A549 (cell line): ENCODE results near the gene LCNL1. TPM values are rescaled to one million over a fixed set of nuclear protein-coding genes. Genes with fewer than 3 reads are reported as not detected.

ENCODE experiments used
- ATAC-seq, 2 experiments: fragments of 200-7000 bp in 1 of 2; fragments of >200 bp in 1 of 2; cut with Nextera tagmentation in 1 of 2; cut with Tn5 transposase in 1 of 2; 3 replicates each; pipeline versions ENCODE4 v1.8.0 to v1.9.1; 2018 to 2020; ENCODE audit warnings: mild to moderate bottlenecking in 1 of 2, moderate library complexity in 1 of 2
- CTCF ChIA-PET: fragments of 300-600 bp; sonication (Branson Sonifier 250); formaldehyde crosslinking; extraction: SDS; loops from one replicate; lab custom pipeline; 2021; ENCODE audit warnings: antibody characterized with exemption, inconsistent platforms; lab: Yijun Ruan, JAX
- POLR2A ChIA-PET: fragments of 350-600 bp; formaldehyde crosslinking; extraction: SDS; loops from one replicate; lab custom pipeline; 2021; ENCODE audit warnings: antibody characterized with exemption, inconsistent platforms; lab: Yijun Ruan, JAX
- DNase-seq, 2 experiments: peaks; one replicate each; pipeline versions ENCODE4 v3.0.0 to v3.0.0-alpha.2; 2011 to 2016; ENCODE audit warnings: low read depth in 1 of 2, low spot score in 1 of 2
- FAIRE-seq: peaks from 2 replicates; lab custom pipeline; 2011; peaks lifted over from hg19 to GRCh38; lab: Jason Lieb, UNC
- H3K27ac ChIP-seq, 2 experiments: fragments of >200 bp; sonication (Bioruptor Twin); formaldehyde crosslinking; 3 replicates each; pipeline ENCODE4 v1.5.1; 2016 to 2017
- H3K4me1 ChIP-seq: fragments of >200 bp; sonication (Bioruptor Twin); formaldehyde crosslinking; 3 replicates; pipeline ENCODE4 v1.6.1; 2016
- H3K4me2 ChIP-seq: fragments of >200 bp; sonication (Bioruptor Twin); formaldehyde crosslinking; 3 replicates; pipeline ENCODE4 v1.6.1; 2016
- H3K4me3 ChIP-seq: fragments of >200 bp; sonication (Bioruptor Twin); formaldehyde crosslinking; 3 replicates; pipeline ENCODE4 v1.5.1; 2016
- H3K9me3 ChIP-seq: fragments of >200 bp; sonication (Bioruptor Twin); formaldehyde crosslinking; 3 replicates; pipeline ENCODE4 v1.6.1; 2016
- CBX2 ChIP-seq: fragments of 200-600 bp; sonication (generic); IDR thresholded peaks from 2 replicates; pipeline ENCODE4 v1.6.1; 2016; ENCODE audit warnings: low read depth, mild to moderate bottlenecking, borderline replicate concordance
- CBX8 ChIP-seq: fragments of 200-600 bp; sonication (generic); IDR thresholded peaks from 2 replicates; pipeline ENCODE4 v1.6.1; 2016
- EP300 ChIP-seq, 2 experiments: fragments of >200 bp; sonication (Bioruptor Twin); formaldehyde crosslinking; IDR thresholded peaks; 2 replicates in 1 of 2; 3 replicates in 1 of 2; pipeline ENCODE4 v1.6.1; 2016 to 2017
- FOSL2 ChIP-seq, 2 experiments: fragments of 450-650 bp in 1 of 2; fragments of >200 bp in 1 of 2; sonication (Bioruptor Twin) in 1 of 2; formaldehyde crosslinking; IDR thresholded peaks; 2 replicates each; pipeline versions ENCODE4 v1.5.0 to v1.6.1; 2016 to 2020; ENCODE audit warnings: mild to moderate bottlenecking in 1 of 2, moderate library complexity in 1 of 2
- FOXS1 ChIP-seq: fragments of 250-450 bp; sonication (Bioruptor Pico); IDR thresholded peaks from 2 replicates; pipeline ENCODE4 v1.5.0; 2020; ENCODE audit warnings: mild to moderate bottlenecking, moderate library complexity
- HES2 ChIP-seq: fragments of >200 bp; sonication (Bioruptor Twin); formaldehyde crosslinking; IDR thresholded peaks from 2 replicates; pipeline ENCODE4 v1.6.1; 2016
- HOXB5 ChIP-seq: fragments of 250-450 bp; sonication (Bioruptor Pico); IDR thresholded peaks from 2 replicates; pipeline ENCODE4 v1.5.0; 2020; ENCODE audit warnings: mild to moderate bottlenecking, moderate library complexity
- JUNB ChIP-seq: fragments of >200 bp; sonication (Bioruptor Twin); formaldehyde crosslinking; IDR thresholded peaks from 2 replicates; pipeline ENCODE4 v1.6.1; 2016
- KDM5A ChIP-seq: fragments of 200-600 bp; sonication (generic); IDR thresholded peaks from 2 replicates; pipeline ENCODE4 v1.6.1; 2016; ENCODE audit warnings: antibody characterized with exemption, mild to moderate bottlenecking
- MAFK ChIP-seq: fragments of 450-650 bp; IDR thresholded peaks from 2 replicates; pipeline ENCODE4 v1.6.1; 2014; ENCODE audit not compliant: partially characterized antibody
- MAX ChIP-seq: IDR thresholded peaks from 2 replicates; pipeline ENCODE4 v1.6.1; 2012
- NFE2L2 ChIP-seq: fragments of 150-350 bp; conservative IDR thresholded peaks from 2 replicates; pipeline ENCODE4 v1.6.1; 2014; ENCODE audit warnings: low read length
- NPAS2 ChIP-seq: fragments of 250-450 bp; sonication (Bioruptor Pico); IDR thresholded peaks from 2 replicates; pipeline ENCODE4 v1.8.0; 2022; ENCODE audit warnings: mild to moderate bottlenecking, moderate library complexity, borderline replicate concordance
- NR3C1 ChIP-seq: fragments of >200 bp; sonication (Bioruptor Twin); formaldehyde crosslinking; IDR thresholded peaks from 3 replicates; pipeline ENCODE4 v1.6.1; 2017
- PBX3 ChIP-seq: IDR thresholded peaks from 2 replicates; pipeline ENCODE4 v1.6.1; 2012
- RCOR1 ChIP-seq: fragments of 150-350 bp; IDR thresholded peaks from 2 replicates; pipeline ENCODE4 v1.6.1; 2014; ENCODE audit warnings: antibody characterized with exemption, low read length, low read depth
- RFX5 ChIP-seq: fragments of 450-650 bp; IDR thresholded peaks from 2 replicates; pipeline ENCODE4 v1.7.1; 2014; ENCODE audit warnings: antibody characterized with exemption, mild to moderate bottlenecking, moderate library complexity
- SMC3 ChIP-seq: fragments of >200 bp; sonication (Bioruptor Twin); formaldehyde crosslinking; IDR thresholded peaks from 3 replicates; pipeline ENCODE4 v1.6.1; 2018; ENCODE audit warnings: inconsistent platforms
- SREBF2 ChIP-seq: fragments of 450-650 bp; IDR thresholded peaks from 2 replicates; pipeline ENCODE4 v1.6.1; 2014; ENCODE audit warnings: mild to moderate bottlenecking, moderate library complexity
- TFCP2L1 ChIP-seq: fragments of 250-450 bp; sonication (Bioruptor Pico); IDR thresholded peaks from 2 replicates; pipeline ENCODE4 v1.5.0; 2021; ENCODE audit warnings: mild to moderate bottlenecking
- ZNF302 ChIP-seq: fragments of 250-450 bp; sonication (Bioruptor Pico); IDR thresholded peaks from 2 replicates; pipeline ENCODE4 v1.9.0; 2021; ENCODE audit warnings: inconsistent platforms, mild to moderate bottlenecking, moderate library complexity
- WGBS: methylation state at CpG from one replicate; pipeline ENCODE4 v1.1.6; 2017; ENCODE audit errors: missing lambda C conversion rate; 5-methylcytosine and 5-hydroxymethylcytosine counted together
- polyA plus RNA-seq, 4 experiments: library from polyadenylated mRNA; depleted of rRNA in 3 of 4; stranded (reverse); fragments of >200 nt; fragmentation: RNase III in 1 of 4; extraction: RNeasy Plus Mini Kit Qiagen cat#74134 plus additional on column Dnase treatment in 1 of 4; gene quantifications; 2 replicates in 3 of 4; 3 replicates in 1 of 4; pipeline ENCODE4 v1.2.3, GENCODE V29; 2011 to 2017
- TF ChIP-seq, protein P1 (sequence below): fragments of 150-350 bp; IDR thresholded peaks from 2 replicates; pipeline ENCODE4 v1.6.1; 2014; ENCODE audit warnings: low read depth, mild to moderate bottlenecking, low read length
- TF ChIP-seq, protein P2 (sequence below): fragments of 200-600 bp; sonication (generic); IDR thresholded peaks from 2 replicates; pipeline ENCODE4 v1.6.1; 2016; ENCODE audit warnings: antibody characterized with exemption, mild to moderate bottlenecking, moderate library complexity

Gene LCNL1
- polyA plus RNA-seq, 2 of the 4 experiments (the other 2 are of a cell fraction), result 0.08 to 0.19 TPM

GRCh38 chr9:137029058-137029936 is 46.5 kb downstream of the LCNL1 start (continued):
- TF ChIP-seq SMC3, result peak; percentile 41; the same call in 2 of the 3 replicates

- WGBS, result 75% methylated on average over 10 of the region's 15 CpGs
- TF ChIP-seq FOSL2 (IDR thresholded peaks at IDR 0.05) (no peak), FOSL2 (CRISPR knock-in tag; IDR thresholded peaks at IDR 0.05) (no peak), MAX (no peak), MAFK (no peak), NFE2L2 (no peak), CBX2 (no peak), SREBF2 (no peak), FOXS1 (CRISPR knock-in tag) (no peak), EP300 (IDR thresholded peaks at IDR 0.05) (no peak), PBX3 (no peak), RFX5 (no peak)
- TF ChIP-seq, protein P1, sequence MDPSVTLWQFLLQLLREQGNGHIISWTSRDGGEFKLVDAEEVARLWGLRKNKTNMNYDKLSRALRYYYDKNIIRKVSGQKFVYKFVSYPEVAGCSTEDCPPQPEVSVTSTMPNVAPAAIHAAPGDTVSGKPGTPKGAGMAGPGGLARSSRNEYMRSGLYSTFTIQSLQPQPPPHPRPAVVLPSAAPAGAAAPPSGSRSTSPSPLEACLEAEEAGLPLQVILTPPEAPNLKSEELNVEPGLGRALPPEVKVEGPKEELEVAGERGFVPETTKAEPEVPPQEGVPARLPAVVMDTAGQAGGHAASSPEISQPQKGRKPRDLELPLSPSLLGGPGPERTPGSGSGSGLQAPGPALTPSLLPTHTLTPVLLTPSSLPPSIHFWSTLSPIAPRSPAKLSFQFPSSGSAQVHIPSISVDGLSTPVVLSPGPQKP, result no peak
- TF ChIP-seq, all 56 proteins: peak for 0
- Histone ChIP-seq H3K27ac (no peak overlapping the region), H3K9me3 (no peaks in the 10 kb centered on the region), H3K4me1 (peaks cover 33% of the 10 kb centered on the region), H3K4me3 (no peak overlapping the region), H3K4me2 (no peak overlapping the region)
- ATAC-seq, result no peak
- POLR2A ChIA-PET, result interaction anchor here (1.0 to 1.9 kb wide), 4 partner anchors 17 to 100 kb away, joined by 3 to 8 read pairs (median 4); partner anchors contain the start of genes CLIC3, NPDC1 and PAXX
- CTCF ChIA-PET, result interaction anchor here (0.5 to 20.4 kb wide), 65 partner anchors 7 to 301 kb away, joined by 3 to 282 read pairs (median 5); partner anchors contain the start of genes AJM1, ANAPC2, C8G and CLIC3
- no peak for FAIRE-seq
- DNase-seq, result no peak
These were observed 47.2 kb downstream of the LCNL1 start for GRCh38 chr9:137030006-137030405.

DNA sequence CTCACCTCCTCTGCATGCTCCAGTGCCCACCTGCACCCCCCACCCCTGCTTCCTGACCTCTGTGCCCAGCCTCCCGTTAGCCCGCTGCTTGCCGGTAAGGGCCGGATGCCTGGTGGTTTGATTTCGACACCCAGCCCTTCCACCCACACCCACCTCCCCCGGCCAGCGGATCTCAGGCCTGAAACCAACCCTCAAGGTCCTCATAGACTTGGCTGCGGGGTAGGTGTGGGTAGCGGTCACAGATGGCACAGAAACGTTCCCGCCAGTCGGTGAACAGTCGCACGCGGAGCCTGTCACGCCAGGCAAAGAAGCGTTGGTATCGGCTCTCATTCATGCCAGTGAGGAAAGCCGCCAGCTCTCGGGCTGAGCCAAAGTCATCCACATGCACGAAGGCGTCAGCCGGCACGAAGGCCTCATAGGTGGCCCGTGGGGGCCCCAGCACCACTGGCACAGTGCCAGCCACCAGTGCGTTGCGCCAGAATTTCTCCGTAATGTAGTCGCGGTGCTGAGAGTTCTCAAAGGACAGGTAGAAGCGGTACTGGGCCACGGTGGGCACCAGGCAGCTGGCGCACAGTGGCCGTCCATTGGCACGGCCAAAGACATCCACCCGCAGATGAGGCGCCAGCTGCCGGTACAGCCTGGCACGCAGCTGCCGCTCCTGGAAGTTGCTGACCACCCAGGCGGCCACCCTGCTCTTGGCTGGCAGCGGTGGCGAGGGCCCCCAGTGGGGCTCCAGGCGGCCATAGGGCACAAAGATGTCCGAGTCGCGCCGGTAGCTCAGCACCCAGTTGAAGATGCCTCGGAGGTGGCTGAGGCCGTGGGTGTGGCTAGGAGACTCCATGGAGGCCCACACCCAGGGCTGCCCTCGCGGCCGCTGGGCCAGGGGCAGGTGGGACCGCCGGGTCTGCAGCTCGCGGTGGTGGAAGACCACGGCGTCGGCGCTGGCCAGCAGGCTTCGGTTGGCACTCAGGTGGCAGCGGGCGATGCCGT is 48.0 kb downstream of the LCNL1 start:
- POLR2A ChIA-PET, result no interaction called here
- ATAC-seq, result no peak
- no peak for TF ChIP-seq KDM5A
- no peak for TF ChIP-seq RFX5
- TF ChIP-seq HES2, result no peak
- TF ChIP-seq ZNF302, result no peak
- TF ChIP-seq, protein P2, sequence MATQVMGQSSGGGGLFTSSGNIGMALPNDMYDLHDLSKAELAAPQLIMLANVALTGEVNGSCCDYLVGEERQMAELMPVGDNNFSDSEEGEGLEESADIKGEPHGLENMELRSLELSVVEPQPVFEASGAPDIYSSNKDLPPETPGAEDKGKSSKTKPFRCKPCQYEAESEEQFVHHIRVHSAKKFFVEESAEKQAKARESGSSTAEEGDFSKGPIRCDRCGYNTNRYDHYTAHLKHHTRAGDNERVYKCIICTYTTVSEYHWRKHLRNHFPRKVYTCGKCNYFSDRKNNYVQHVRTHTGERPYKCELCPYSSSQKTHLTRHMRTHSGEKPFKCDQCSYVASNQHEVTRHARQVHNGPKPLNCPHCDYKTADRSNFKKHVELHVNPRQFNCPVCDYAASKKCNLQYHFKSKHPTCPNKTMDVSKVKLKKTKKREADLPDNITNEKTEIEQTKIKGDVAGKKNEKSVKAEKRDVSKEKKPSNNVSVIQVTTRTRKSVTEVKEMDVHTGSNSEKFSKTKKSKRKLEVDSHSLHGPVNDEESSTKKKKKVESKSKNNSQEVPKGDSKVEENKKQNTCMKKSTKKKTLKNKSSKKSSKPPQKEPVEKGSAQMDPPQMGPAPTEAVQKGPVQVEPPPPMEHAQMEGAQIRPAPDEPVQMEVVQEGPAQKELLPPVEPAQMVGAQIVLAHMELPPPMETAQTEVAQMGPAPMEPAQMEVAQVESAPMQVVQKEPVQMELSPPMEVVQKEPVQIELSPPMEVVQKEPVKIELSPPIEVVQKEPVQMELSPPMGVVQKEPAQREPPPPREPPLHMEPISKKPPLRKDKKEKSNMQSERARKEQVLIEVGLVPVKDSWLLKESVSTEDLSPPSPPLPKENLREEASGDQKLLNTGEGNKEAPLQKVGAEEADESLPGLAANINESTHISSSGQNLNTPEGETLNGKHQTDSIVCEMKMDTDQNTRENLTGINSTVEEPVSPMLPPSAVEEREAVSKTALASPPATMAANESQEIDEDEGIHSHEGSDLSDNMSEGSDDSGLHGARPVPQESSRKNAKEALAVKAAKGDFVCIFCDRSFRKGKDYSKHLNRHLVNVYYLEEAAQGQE, result no peak
- TF ChIP-seq MAX, result no peak
- no peak for TF ChIP-seq TFCP2L1 (CRISPR knock-in tag)
- no peak for TF ChIP-seq NPAS2 (CRISPR knock-in tag)
- TF ChIP-seq CBX8, result no peak
- TF ChIP-seq RCOR1, result no peak
- TF ChIP-seq PBX3, result no peak
- TF ChIP-seq HOXB5 (CRISPR knock-in tag), result no peak
- TF ChIP-seq JUNB, result no peak
- no peak for TF ChIP-seq NFE2L2
- TF ChIP-seq FOXS1 (CRISPR knock-in tag), result no peak
- TF ChIP-seq NR3C1, result no peak

More for the DNA sequence above, 48.0 kb downstream of the LCNL1 start:
- WGBS, result 89% methylated on average over 48 of the region's 65 CpGs
- H3K9me3 ChIP-seq, result no peaks in the 10 kb centered on the region
- no peak overlapping the region for H3K4me2 ChIP-seq
- H3K27ac ChIP-seq, result no peak overlapping the region
- CTCF ChIA-PET, result interaction anchor here (0.8 to 20.4 kb wide), 23 partner anchors 6 to 243 kb away, joined by 3 to 282 read pairs (median 12); partner anchors contain the start of genes AJM1, C8G, ENTPD2 and FBXW5
- peaks cover 37% of the 10 kb centered on the region for H3K4me1 ChIP-seq
- FAIRE-seq (no peak), DNase-seq (no peak)
- no peak overlapping the region for H3K4me3 ChIP-seq
